ENCODE measurements around the gene MAP7.

MAP7 gene

DNA sequence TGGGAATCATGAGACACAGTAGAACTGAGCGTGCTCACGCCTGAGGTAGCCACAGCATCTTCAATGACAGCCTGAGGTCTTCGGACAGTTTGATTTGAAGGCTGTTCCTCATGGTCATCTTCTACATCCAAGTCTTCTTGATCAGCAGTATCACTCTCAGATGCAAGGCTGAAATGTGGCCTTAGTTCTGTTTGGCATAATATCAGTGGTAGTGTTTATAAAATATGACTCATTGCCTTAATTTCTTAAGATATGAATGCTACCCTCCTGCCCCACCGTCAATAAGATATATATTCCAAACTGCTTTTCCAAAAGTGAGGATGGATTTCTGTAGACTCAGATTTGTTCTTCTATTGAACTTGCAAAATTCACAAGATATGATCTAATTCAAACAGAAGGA, 17.5 kb upstream of the MAP7 start:
- TF ChIP-seq MYC (IDR thresholded peaks at IDR 0.05; ENCODE audit: low read depth, low read length) (no peak), POLR2A (IDR thresholded peaks at IDR 0.05; ENCODE audit: extremely low read depth, insufficient read length) (no peak)
- TF ChIP-seq, protein P1, sequence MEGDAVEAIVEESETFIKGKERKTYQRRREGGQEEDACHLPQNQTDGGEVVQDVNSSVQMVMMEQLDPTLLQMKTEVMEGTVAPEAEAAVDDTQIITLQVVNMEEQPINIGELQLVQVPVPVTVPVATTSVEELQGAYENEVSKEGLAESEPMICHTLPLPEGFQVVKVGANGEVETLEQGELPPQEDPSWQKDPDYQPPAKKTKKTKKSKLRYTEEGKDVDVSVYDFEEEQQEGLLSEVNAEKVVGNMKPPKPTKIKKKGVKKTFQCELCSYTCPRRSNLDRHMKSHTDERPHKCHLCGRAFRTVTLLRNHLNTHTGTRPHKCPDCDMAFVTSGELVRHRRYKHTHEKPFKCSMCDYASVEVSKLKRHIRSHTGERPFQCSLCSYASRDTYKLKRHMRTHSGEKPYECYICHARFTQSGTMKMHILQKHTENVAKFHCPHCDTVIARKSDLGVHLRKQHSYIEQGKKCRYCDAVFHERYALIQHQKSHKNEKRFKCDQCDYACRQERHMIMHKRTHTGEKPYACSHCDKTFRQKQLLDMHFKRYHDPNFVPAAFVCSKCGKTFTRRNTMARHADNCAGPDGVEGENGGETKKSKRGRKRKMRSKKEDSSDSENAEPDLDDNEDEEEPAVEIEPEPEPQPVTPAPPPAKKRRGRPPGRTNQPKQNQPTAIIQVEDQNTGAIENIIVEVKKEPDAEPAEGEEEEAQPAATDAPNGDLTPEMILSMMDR (IDR thresholded peaks at IDR 0.05; ENCODE audit: low read depth, low read length): no peak
- TF ChIP-seq, protein P2, sequence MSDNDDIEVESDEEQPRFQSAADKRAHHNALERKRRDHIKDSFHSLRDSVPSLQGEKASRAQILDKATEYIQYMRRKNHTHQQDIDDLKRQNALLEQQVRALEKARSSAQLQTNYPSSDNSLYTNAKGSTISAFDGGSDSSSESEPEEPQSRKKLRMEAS (IDR thresholded peaks at IDR 0.05; ENCODE audit: low read depth, low read length): no peak
- H3K4me3 ChIP-seq (ENCODE audit: low read depth, low read length): no peak overlapping the region
- no peak for DNase-seq (ENCODE audit: low read depth)

DNA sequence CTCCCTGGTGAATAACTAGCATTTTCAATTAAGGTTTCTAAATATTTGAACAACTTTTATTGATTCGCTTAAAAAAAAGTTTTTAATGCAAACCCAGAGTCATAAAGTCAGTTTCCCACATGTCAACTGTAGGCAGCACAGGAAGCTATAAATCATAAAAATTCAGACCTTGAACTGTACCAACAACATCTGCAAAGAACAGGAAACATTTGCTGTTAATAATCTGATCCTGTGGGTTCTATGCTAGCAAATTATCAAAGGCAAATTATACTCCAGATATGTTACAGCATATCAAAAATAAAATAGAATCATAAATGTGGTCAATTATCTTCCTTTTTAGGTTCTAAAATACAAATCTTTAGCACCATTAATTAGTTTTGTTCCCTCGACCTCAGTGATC, 16.6 kb upstream of the MAP7 start:
- no peak overlapping the region for H3K4me3 ChIP-seq (ENCODE audit: low read depth, low read length)
- no peak for DNase-seq (ENCODE audit: low read depth)
- TF ChIP-seq POLR2A (IDR thresholded peaks at IDR 0.05; ENCODE audit: extremely low read depth, insufficient read length) (no peak), MYC (IDR thresholded peaks at IDR 0.05; ENCODE audit: low read depth, low read length) (peak; percentile 17; the same call in 1 of the 2 replicates)
- TF ChIP-seq, protein P1 (IDR thresholded peaks at IDR 0.05; ENCODE audit: low read depth, low read length): no peak
- TF ChIP-seq, protein P2 (IDR thresholded peaks at IDR 0.05; ENCODE audit: low read depth, low read length): no peak

DNA sequence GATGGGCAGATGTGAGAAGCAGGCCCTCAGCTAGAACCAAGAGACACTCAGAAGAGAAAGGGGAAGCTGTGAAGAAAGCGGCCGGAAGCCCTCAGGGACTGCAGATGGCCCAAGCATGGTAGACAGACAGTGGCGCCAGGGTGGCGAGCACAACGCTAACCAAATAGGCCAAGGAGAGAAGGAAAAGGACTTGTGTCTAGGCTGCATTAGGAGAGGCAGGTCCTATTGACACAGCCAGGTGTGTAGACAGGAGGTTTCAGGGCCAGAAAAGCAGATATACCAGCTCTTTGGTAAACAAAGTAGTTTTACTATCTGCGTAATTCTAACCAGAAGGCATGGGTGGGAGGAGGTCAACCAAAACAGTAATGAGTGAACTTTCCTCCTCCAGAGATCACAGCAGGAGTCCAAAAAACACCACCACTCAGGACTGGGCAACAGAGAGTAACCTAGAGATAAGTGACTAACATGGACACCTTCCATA, 15.8 kb upstream of the MAP7 start:
- peak; percentile 37 for DNase-seq (ENCODE audit: low read depth)
- no peak overlapping the region for H3K4me3 ChIP-seq (ENCODE audit: low read depth, low read length)

DNA sequence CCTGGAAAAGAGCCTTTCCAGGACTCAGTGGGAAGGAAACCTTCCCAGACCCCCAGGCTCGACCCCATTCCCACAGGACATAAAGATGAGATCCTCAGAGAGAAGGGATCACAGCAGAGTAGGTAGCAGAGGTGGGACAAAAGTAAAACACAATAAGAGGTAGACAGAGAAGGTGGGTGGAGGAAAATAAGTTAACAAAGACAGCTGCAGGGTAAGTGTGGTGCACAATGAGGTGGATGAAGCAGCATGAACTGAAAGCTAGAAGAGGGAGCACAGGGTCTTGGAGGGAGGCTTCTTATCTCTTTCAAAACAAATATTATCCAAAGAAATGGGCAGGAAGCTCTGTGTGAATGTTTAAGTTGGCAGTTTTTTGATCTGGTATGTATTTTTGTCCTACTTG, 14.0 kb upstream of the MAP7 start:
- no peak for DNase-seq (ENCODE audit: low read depth)
- TF ChIP-seq, protein P1 (IDR thresholded peaks at IDR 0.05; ENCODE audit: low read depth, low read length): no peak
- no peak for TF ChIP-seq MYC (IDR thresholded peaks at IDR 0.05; ENCODE audit: low read depth, low read length)
- TF ChIP-seq POLR2A (IDR thresholded peaks at IDR 0.05; ENCODE audit: extremely low read depth, insufficient read length): no peak
- TF ChIP-seq, protein P2 (IDR thresholded peaks at IDR 0.05; ENCODE audit: low read depth, low read length): no peak

More for the DNA sequence above, 15.8 kb upstream of the MAP7 start:
- TF ChIP-seq, protein P2 (IDR thresholded peaks at IDR 0.05; ENCODE audit: low read depth, low read length): 0 out of 2 replicates have a peak, but pooled peaks have one; percentile 5
- no peak for TF ChIP-seq MYC (IDR thresholded peaks at IDR 0.05; ENCODE audit: low read depth, low read length)

DNA sequence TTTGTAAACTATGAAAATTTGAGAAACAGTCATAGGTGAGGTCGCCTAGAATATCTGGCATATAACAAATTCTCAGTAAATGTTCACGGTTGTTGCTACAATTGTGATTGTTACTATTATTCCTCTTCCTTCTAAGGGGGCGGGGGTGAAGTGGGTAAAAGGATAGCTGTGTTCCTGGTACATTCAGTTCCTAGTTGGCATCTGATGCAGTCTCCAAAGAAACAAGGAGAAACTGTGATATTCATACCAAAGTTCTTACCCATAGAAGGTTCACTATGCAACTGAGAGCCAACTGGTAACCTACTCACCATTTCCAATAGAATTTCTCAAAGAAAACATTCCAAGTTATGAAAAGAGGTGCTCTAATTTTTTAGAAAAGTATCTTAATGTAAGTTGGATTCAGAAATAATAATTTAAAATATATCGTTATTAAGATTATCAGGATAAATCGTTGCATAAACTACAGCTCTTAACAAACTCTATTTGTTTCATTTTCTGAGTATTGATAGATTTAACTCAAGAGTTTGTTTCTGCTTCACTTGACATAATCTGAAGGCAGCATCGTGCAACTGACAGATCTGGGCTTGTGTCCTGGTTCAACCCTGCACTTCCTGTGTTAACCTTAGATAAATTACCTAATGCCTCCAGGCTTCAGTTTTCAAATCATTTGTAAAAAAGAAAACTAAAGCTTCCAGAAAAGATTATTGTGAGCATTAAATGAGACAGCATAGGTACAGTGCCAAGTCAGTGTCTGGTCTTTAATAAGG, 13.3 kb upstream of the MAP7 start:
- H3K4me3 ChIP-seq (ENCODE audit: low read depth, low read length): no peak overlapping the region
- no peak for DNase-seq (ENCODE audit: low read depth)
- TF ChIP-seq, protein P2 (IDR thresholded peaks at IDR 0.05; ENCODE audit: low read depth, low read length): no peak

More for the DNA sequence above, 14.0 kb upstream of the MAP7 start:
- no peak overlapping the region for H3K4me3 ChIP-seq (ENCODE audit: low read depth, low read length)

DNA sequence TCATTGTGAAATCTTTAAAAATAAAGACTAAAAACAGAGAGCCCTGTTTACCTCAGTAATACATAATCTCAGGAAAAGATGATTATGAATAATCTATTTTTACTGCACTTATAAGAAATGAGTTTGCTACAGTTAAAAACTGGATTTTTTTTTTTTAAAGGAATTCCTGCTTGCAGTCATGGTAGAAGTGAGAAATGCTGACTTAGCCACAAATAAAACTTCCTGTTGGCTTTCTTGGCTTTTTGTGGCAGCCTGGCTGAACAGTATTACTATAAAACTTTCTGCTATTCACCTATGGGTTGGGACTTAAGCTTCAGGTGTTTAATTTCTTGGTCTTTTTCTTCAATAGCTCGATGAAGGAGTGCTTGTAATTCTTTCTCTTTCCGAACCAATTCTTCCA, 12.0 kb upstream of the MAP7 start:
- TF ChIP-seq MYC (IDR thresholded peaks at IDR 0.05; ENCODE audit: low read depth, low read length): no peak
- TF ChIP-seq POLR2A (IDR thresholded peaks at IDR 0.05; ENCODE audit: extremely low read depth, insufficient read length): no peak
- TF ChIP-seq, protein P2 (IDR thresholded peaks at IDR 0.05; ENCODE audit: low read depth, low read length): no peak
- TF ChIP-seq, protein P1 (IDR thresholded peaks at IDR 0.05; ENCODE audit: low read depth, low read length): no peak
- DNase-seq (ENCODE audit: low read depth): no peak
- H3K4me3 ChIP-seq (ENCODE audit: low read depth, low read length): no peak overlapping the region

All from NB4 (cell line).